ENCODE measurements around the gene ECHDC3.

The ECHDC3 gene

DNA sequence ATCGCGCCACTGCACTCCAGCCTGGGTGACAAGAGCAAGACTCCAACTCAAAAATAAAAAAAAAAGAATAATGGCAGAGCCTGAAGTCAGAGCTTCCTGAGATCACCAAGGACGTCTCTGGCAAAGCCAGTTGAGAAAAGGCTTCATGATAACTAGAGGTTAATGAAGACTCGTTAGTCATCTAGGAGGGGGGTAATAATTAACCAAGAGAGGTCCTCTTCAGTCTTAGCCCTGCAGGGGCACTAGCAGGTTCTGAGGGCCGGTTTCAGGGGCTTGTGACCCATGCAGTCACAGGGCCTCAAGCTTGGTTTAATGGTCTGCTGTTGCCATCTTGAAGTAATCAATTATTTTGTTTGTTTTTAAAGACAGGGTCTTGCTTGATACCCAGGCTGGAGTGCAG is 52.4 kb downstream of the ECHDC3 start:
- H3K36me3 Mint-ChIP-seq (ENCODE audit: low read depth): peaks cover 5% of the 10 kb centered on the region
- H3K4me3 Mint-ChIP-seq: no peak overlapping the region
- no peak overlapping the region for H3K27ac Mint-ChIP-seq
- DNase-seq: no peak
- H3K9me3 Mint-ChIP-seq: peaks cover 32% of the 10 kb centered on the region
- peaks cover 9% of the 10 kb centered on the region for H3K4me1 Mint-ChIP-seq
- TF ChIP-seq CTCF (IDR thresholded peaks at IDR 0.05): no peak
- peaks cover 10% of the 10 kb centered on the region for H3K27me3 Mint-ChIP-seq (ENCODE audit: low read depth, poor library complexity)

DNA sequence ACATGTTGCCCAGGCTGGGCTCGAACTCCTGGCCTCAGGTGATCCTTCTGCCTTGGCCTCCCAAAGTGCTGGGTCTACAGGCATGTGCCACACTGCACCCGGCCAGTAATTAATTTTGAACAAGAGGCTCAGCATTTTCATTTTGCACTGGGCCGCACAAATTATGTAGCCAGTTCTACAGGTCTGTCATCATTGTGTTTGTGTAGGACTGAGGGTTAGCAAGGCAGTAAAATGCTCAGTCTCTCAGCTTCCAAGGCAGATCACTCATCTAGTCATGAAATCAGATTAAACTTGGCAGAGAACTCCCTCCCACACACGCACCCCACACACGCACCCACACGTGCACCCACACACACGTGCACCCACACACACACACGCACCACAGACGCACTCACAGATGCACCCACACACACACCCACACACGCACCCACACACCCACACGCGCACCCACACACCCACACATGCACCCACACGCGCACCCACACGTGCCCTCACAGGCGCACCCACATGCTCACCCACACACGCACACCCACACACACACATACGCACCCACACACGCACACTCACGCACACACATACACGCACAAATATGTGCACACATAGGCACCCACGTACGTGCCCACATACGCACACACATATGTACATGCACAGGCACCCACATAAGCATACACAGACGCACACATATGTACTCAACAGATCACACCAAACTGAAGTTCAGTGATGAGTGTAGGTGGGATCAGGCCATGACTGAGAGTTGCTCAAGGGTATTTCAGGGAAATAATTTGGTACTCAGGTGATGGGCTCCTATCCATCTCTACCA is 53.1 kb downstream of the ECHDC3 start:
- H3K4me1 Mint-ChIP-seq: peaks cover 9% of the 10 kb centered on the region
- H3K9me3 Mint-ChIP-seq: peaks cover 32% of the 10 kb centered on the region
- H3K4me3 Mint-ChIP-seq: no peak overlapping the region
- no peak for DNase-seq
- no peak for TF ChIP-seq CTCF (IDR thresholded peaks at IDR 0.05)
- H3K36me3 Mint-ChIP-seq (ENCODE audit: low read depth): peaks cover 5% of the 10 kb centered on the region
- no peak overlapping the region for H3K27ac Mint-ChIP-seq
- peaks cover 5% of the 10 kb centered on the region for H3K27me3 Mint-ChIP-seq (ENCODE audit: low read depth, poor library complexity)

- no peak for DNase-seq
- Mint-ChIP-seq H3K4me3 (no peak overlapping the region), H3K27me3 (ENCODE audit: low read depth, poor library complexity) (no peaks in the 10 kb centered on the region), H3K9me3 (peaks cover 32% of the 10 kb centered on the region), H3K4me1 (peaks cover 9% of the 10 kb centered on the region), H3K27ac (no peak overlapping the region), H3K36me3 (ENCODE audit: low read depth) (peaks cover 5% of the 10 kb centered on the region)
- TF ChIP-seq CTCF (IDR thresholded peaks at IDR 0.05): no peak
Measured at GRCh38 chr10:11796474-11796873, 54.3 kb downstream of the ECHDC3 start.

DNA sequence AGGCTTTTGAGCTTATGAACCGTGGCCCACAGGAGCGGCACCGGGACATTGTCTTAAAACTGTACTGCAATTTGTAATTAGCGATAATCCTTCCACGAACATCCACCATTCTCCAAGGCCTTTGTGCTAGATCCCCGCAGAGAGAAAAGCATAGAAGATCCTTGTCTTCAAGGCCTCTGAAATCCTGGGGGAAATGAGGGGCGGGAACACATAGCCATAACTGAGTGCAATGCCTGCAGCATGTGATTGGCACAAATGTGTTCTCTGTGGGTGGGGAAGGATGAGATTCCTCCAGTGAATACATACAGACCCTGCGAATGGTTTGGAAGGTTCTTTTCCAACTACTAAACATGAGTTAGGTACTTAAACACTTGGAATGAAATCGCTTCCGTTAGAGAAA is 55.1 kb downstream of the ECHDC3 start:
- TF ChIP-seq CTCF (IDR thresholded peaks at IDR 0.05): no peak
- peaks cover 26% of the 10 kb centered on the region for H3K9me3 Mint-ChIP-seq
- H3K4me1 Mint-ChIP-seq: peaks cover 9% of the 10 kb centered on the region
- peaks cover 5% of the 10 kb centered on the region for H3K36me3 Mint-ChIP-seq (ENCODE audit: low read depth)
- no peak overlapping the region for H3K27ac Mint-ChIP-seq
- no peaks in the 10 kb centered on the region for H3K27me3 Mint-ChIP-seq (ENCODE audit: low read depth, poor library complexity)
- no peak for DNase-seq
- no peak overlapping the region for H3K4me3 Mint-ChIP-seq

DNA sequence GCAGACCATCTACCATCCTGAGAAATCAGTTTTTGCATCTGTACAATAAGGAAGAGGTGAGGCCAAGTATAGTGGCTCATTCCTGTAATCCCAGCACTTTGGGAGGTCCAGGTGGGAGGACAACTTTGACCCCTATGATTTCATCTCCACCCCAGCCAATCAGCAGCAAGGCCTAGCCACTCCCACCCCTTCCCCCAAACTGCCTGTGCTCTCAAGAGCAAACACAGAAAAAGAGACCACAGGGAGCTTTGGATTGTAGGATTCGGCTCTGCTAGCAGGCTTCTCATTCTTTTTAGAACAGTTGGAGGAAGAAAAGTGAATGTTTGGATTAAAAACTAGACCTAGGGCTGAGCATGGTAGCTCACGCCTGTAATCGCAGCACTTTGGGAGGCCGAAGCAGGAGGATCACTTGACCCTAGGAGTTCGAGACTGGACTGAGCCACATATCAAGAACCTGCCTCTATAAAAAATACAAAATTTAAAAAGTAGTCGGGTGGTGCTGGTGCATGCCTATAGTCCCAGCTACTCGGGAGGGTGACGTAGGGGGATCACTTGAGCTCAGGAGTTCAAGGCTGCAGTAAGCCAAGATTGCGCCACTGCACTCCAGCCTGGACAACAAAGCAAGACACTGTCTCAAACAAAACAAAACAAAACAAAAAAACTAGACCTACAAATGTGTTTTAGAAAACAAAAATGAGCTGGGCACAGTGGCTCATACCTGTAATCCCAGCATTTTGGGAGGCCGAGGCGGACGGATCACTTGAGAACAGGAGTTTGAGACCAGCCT is 55.9 kb downstream of the ECHDC3 start:
- peaks cover 2% of the 10 kb centered on the region for H3K27me3 Mint-ChIP-seq (ENCODE audit: low read depth, poor library complexity)
- DNase-seq: no peak
- no peak overlapping the region for H3K27ac Mint-ChIP-seq
- H3K36me3 Mint-ChIP-seq (ENCODE audit: low read depth): peaks cover 5% of the 10 kb centered on the region
- TF ChIP-seq CTCF (IDR thresholded peaks at IDR 0.05): no peak
- H3K9me3 Mint-ChIP-seq: peaks cover 21% of the 10 kb centered on the region
- no peak overlapping the region for H3K4me3 Mint-ChIP-seq
- peaks cover 9% of the 10 kb centered on the region for H3K4me1 Mint-ChIP-seq

Data from nephron progenitor cell (in vitro differentiated cells).